ENCODE results near the gene ALS2CL. TPM values are rescaled to one million over a fixed set of nuclear protein-coding genes. Genes with fewer than 3 reads are reported as not detected.

Gene ALS2CL
- total RNA-seq, 1 donor from 2014 or later: 0.71 TPM

DNA sequence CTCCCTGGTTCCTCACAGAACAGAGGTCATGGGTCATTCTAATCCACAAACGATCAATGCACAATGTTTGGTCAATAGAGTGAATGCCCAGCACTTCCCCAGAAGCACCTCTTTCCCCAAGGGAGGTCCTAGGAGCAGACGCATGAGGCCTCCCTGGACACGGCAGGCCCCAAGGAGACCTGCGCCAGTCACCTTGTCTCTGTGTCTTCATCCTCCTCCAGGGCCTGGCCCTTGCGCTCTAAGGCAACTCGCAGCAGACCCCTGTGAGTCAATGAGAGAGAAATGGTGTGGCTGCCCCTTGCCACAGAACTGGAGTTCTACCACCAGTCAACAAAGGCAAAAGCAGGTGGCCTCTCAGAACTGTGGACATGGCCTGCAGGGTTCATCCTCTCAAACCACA is 18.1 kb downstream of the ALS2CL start:
- intact Hi-C loops (cut with micrococcal nuclease): no loop called here
- no peaks in the 10 kb centered on the region for H3K9me3 Mint-ChIP-seq
- no peak for DNase-seq (ENCODE audit: low spot score)
- no peak overlapping the region for H3K27ac Mint-ChIP-seq
- no peaks in the 10 kb centered on the region for H3K4me1 Mint-ChIP-seq (ENCODE audit: low read depth)
- H3K27me3 Mint-ChIP-seq (ENCODE audit: low read depth): no peaks in the 10 kb centered on the region
- H3K4me3 Mint-ChIP-seq (ENCODE audit: low read depth): no peak overlapping the region
- no peaks in the 10 kb centered on the region for H3K36me3 Mint-ChIP-seq (ENCODE audit: low read depth)

DNA sequence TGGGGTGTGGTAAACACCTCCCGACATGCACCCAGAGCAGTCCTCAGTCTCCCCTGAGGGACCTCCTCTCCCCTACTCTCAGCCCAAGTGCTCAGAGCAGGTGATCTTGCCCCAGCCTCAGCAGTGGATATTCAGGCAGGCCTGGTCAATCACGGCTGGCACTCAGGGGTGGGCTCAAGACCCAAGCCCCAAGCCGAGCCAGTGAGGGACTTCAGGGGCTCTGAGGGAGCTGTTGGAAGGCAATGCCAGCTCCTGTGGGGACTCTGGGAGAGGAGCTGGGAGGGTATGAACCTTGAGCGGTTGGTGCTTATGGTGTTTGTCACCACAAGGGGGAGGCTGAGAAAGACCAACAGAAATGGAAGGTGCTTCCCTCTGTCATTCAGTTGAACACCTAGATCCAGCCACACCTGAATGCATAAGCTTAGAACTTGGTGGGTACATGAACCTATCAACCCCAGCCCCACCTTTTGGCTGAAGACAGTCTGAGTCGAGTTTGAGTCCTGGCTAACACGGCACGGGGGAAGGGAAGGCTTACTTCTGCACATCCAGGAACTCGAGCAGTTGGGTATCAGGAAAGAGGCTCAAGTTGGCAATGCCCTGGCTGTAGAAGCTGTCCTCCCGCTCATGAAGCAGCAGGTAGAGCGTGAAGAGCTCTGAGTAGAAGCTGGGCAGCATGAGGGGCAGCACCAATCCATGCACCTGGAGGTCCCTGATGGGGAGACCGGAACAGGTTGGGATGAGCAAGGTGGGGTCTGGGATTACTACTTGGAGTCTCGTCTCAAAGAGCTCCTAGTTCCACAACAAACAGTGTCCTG is 19.2 kb downstream of the ALS2CL start:
- H3K9me3 Mint-ChIP-seq: no peaks in the 10 kb centered on the region
- H3K4me3 Mint-ChIP-seq (ENCODE audit: low read depth): no peak overlapping the region
- DNase-seq (ENCODE audit: low spot score): no peak
- H3K36me3 Mint-ChIP-seq (ENCODE audit: low read depth): no peaks in the 10 kb centered on the region
- no peaks in the 10 kb centered on the region for H3K4me1 Mint-ChIP-seq (ENCODE audit: low read depth)
- intact Hi-C loops (cut with micrococcal nuclease): no loop called here
- no peaks in the 10 kb centered on the region for H3K27me3 Mint-ChIP-seq (ENCODE audit: low read depth)
- H3K27ac Mint-ChIP-seq: no peak overlapping the region

DNA sequence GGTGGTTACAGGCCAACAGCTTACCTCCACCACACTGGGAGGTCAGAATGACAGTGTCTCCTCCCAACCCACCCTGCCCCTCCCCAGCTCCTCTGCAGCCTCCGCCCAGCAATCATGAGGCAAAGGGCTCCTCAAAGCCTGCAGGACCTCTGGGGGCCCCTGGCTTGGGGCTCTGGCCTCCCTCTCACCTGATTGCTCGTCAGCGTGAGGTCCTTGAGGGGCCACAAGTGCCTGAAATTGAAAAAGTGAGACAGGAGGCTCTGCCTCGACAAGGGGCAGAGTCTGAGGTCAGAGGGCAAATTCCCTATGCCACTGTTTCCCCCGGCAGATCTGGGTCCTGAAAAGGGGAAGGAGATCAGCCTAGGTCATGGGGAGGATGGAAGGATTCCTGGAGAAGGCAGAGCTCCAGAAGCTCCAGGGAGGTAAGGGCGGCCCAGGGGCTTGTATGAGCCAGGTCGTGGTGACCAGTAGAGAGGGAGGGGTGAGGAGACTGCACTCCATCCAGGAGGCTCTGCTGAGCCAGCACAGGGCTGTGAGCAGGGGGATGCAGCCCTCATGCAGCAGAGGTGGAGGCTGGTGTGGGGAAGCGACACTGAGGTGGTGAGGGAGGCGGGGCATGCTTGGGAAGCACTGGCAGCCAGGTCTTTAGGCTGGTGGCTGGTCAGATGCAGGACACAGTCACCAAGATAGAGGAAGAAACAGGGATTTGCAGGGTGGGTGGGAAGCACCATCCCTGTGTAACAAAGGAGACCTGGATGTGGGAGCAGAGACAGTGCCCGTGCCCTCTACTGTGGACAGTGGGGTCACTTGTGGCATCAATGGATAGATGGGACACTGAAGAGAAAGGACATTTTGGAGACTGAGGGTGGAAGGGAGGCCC is 20.1 kb downstream of the ALS2CL start:
- Mint-ChIP-seq H3K36me3 (ENCODE audit: low read depth) (no peaks in the 10 kb centered on the region), H3K4me1 (ENCODE audit: low read depth) (no peaks in the 10 kb centered on the region), H3K27me3 (ENCODE audit: low read depth) (no peaks in the 10 kb centered on the region), H3K9me3 (no peaks in the 10 kb centered on the region), H3K4me3 (ENCODE audit: low read depth) (no peak overlapping the region), H3K27ac (no peak overlapping the region)
- DNase-seq (ENCODE audit: low spot score): no peak
- intact Hi-C loops (cut with micrococcal nuclease): no loop called here

DNA sequence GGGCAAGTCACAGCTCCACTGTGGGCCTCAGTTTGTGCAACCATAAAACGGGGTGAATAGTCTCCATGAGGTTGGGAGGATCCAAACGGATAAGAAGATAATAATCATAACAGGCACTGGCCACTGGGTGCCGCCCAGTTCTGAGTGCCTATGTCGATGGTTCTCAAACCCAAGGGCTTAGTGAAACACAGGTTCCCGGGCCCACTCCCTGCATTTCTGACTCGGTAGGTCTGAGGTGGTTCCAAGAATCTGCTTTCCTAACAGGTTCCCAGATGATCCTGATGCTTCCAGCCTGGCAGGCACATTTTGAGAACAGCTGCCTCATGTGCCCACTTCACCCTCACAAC is 21.2 kb downstream of the ALS2CL start:
- Mint-ChIP-seq H3K9me3 (no peaks in the 10 kb centered on the region), H3K27me3 (ENCODE audit: low read depth) (no peaks in the 10 kb centered on the region), H3K4me3 (ENCODE audit: low read depth) (no peak overlapping the region), H3K4me1 (ENCODE audit: low read depth) (no peaks in the 10 kb centered on the region), H3K27ac (no peak overlapping the region), H3K36me3 (ENCODE audit: low read depth) (no peaks in the 10 kb centered on the region)
- intact Hi-C loops (cut with micrococcal nuclease): no loop called here
- no peak for DNase-seq (ENCODE audit: low spot score)

DNA sequence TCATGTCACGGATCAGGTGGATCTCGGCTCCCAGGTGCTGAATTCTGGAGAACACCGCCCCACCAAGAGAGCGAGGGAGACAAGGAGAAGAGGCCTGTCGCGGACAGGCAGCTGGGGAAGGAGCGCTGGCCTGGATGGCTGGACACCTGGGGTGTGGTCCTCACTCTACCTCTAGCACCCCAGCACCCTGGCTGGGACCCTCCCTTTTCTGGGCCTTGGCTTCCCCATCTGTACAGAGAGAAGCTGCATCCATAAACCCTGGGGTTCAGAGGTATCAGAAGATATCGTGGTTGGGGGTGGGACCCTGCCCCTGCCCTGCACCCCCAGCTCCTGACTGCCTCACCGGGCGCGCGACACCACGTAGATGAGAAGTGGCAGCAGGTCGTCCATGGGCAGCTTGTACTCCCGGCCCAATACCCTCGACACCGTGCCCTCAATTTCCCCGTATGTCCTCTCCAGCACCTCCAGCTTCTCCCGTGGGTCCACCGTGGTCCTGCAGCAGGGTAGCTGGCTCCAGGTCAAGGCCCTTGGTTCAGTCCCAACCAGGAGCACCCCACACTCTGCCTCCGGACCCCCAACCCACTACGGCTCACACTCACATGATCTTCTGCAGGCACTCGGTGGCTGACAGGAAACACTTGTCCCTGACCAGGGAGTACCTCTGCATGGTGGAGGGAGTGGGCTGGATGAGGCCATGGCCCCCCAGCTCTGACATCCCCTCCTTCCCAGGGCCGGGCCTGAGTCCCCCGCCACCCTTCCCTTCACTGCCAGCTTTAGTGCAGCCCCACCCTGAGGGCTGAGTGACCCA is 21.7 kb downstream of the ALS2CL start:
- Mint-ChIP-seq H3K27me3 (ENCODE audit: low read depth) (no peaks in the 10 kb centered on the region), H3K4me1 (ENCODE audit: low read depth) (no peaks in the 10 kb centered on the region), H3K9me3 (no peaks in the 10 kb centered on the region), H3K4me3 (ENCODE audit: low read depth) (no peak overlapping the region), H3K36me3 (ENCODE audit: low read depth) (no peaks in the 10 kb centered on the region), H3K27ac (no peak overlapping the region)
- no peak for DNase-seq (ENCODE audit: low spot score)
- intact Hi-C loops (cut with micrococcal nuclease): no loop called here

DNA sequence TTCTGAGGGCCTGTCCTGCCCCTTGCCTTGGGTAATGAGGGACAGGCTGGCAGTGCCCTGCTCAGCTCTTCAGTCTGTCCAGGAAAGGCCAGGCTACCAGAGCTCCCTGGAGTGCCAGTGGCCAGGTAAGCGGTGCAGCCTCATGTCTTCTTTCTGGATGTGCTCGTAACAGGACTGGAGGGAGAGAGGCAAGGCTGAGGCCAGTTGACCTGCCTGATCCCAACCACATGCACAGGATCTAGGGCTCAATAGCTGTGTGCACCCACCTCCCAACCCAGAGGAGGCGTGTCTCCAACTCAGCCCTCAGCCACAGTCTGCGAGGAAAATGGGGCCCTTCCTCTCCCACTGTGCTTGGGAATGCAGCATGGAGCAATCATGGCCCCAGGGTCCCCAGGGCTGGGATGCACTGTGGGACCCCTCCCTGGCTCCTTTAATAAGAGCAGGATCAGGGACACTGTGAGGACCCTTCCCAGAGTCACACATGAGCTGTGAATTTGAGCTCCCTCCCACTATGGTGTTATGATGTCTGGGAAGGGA is 22.5 kb downstream of the ALS2CL start:
- Mint-ChIP-seq H3K27ac (no peak overlapping the region), H3K36me3 (ENCODE audit: low read depth) (no peaks in the 10 kb centered on the region), H3K4me3 (ENCODE audit: low read depth) (no peak overlapping the region), H3K9me3 (no peaks in the 10 kb centered on the region), H3K4me1 (ENCODE audit: low read depth) (no peaks in the 10 kb centered on the region), H3K27me3 (ENCODE audit: low read depth) (no peaks in the 10 kb centered on the region)
- DNase-seq (ENCODE audit: low spot score): no peak
- intact Hi-C loops (cut with micrococcal nuclease): no loop called here

DNA sequence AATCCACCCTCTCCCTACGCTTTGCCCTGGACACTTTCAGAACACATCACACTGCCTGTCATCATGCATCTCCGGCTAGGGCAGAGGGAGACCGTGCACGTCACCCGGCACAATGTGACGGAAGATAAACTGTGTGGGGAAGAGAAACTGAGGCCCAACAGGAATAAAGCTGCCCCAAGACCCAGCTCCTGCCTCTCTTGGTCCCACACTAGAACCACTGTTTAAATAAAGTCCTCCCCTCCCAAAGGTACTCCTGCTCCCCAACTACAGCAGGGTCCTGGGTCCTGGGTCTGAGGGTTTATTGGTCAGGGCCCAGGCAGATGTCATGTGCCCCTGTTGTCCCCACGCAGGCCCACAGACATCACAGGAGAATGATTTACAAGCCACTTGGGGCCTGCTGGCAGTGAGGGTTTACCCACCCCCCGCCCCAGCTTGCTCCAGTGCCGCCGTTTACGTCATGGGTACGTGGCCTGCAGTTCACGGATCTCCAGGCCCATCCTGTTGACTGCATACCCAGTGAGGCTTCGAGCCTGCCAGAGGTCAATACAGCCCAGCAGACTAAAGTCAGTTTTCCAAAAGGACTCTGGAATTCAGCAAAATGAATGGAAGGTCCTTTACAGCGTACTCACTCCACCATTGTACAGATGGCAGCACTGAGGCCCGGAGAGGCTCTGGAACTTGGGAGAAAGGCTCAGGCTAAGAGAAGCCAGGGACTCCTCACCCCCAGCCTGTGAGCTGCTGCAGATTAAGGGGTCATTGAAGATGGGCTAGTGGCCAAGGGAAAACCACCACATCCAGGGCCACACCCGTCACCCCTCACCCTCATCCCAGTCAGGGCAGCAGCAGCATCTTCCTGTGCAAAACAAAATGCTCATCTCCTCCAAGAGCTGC is 23.2 kb downstream of the ALS2CL start:
- H3K27ac Mint-ChIP-seq: no peak overlapping the region
- H3K4me1 Mint-ChIP-seq (ENCODE audit: low read depth): no peaks in the 10 kb centered on the region
- no peaks in the 10 kb centered on the region for H3K27me3 Mint-ChIP-seq (ENCODE audit: low read depth)
- intact Hi-C loops (cut with micrococcal nuclease): no loop called here
- no peaks in the 10 kb centered on the region for H3K9me3 Mint-ChIP-seq
- no peaks in the 10 kb centered on the region for H3K36me3 Mint-ChIP-seq (ENCODE audit: low read depth)
- H3K4me3 Mint-ChIP-seq (ENCODE audit: low read depth): no peak overlapping the region
- DNase-seq (ENCODE audit: low spot score): no peak

DNA sequence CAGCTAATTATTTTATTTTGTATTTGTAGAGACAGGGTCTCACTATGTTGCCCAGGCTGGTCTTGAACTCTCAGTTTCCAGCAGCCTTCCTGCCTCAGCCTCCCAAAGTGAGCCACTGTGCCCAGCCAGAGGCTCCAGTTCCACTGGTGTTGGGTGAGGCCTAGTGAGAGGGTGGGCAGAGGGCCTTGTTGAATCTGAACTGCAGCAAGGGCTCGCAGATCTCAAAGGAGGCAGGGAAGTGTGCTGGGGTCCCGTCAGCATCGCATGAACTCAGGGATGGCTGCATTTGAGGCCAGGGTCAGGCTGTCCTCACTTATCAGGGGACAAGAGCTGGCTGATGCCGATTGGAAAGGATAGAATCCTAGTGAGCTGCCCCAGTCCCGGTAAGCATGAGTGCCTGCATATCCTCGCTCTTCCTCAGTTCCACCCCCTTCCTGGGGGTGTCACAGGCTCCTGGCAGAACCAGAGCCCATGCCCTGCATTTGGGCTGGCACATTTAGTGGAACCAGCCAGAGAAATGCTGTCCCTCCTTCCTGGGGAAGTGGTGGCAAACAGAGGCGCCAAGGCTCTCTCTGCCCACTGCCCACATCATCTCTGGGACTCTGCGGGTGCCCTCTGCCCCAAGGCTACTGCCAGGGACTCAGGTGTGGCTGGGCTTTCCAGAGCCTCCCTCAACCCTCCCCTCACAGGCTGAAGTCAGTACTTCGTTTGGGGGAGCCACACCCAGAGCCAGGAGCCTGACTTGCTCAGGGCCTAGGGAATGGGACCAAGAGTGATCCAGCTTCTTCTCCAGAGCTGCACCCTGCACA is 24.1 kb downstream of the ALS2CL start:
- H3K4me3 Mint-ChIP-seq (ENCODE audit: low read depth): no peak overlapping the region
- H3K4me1 Mint-ChIP-seq (ENCODE audit: low read depth): no peaks in the 10 kb centered on the region
- no peaks in the 10 kb centered on the region for H3K9me3 Mint-ChIP-seq
- H3K27me3 Mint-ChIP-seq (ENCODE audit: low read depth): no peaks in the 10 kb centered on the region
- H3K36me3 Mint-ChIP-seq (ENCODE audit: low read depth): no peaks in the 10 kb centered on the region
- intact Hi-C loops (cut with micrococcal nuclease): no loop called here
- DNase-seq (ENCODE audit: low spot score): no peak
- H3K27ac Mint-ChIP-seq: no peak overlapping the region

DNA sequence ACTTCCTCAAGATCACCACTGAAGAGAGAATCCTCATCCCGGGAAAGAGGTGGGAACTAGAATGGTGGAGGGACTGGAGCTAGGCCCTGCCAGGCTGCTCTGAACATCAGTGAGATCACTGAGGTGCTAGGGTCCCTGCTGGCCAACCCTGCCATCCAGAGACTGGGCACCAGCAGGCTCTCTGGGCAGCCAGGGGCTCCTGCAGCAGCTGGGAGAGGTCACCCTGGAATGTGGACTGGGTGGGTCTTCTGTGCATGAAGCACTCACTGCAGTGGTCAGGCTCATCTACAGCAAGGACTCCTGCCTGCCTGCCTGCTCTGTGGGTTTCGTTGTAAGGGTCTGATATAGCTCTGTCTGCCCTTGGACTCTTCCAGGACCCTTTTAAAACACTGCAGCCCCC is 24.9 kb downstream of the ALS2CL start:
- intact Hi-C loops (cut with micrococcal nuclease): no loop called here
- Mint-ChIP-seq H3K27me3 (ENCODE audit: low read depth) (no peaks in the 10 kb centered on the region), H3K4me3 (ENCODE audit: low read depth) (no peak overlapping the region), H3K36me3 (ENCODE audit: low read depth) (no peaks in the 10 kb centered on the region), H3K4me1 (ENCODE audit: low read depth) (no peaks in the 10 kb centered on the region), H3K9me3 (no peaks in the 10 kb centered on the region), H3K27ac (no peak overlapping the region)
- DNase-seq (ENCODE audit: low spot score): no peak

DNA sequence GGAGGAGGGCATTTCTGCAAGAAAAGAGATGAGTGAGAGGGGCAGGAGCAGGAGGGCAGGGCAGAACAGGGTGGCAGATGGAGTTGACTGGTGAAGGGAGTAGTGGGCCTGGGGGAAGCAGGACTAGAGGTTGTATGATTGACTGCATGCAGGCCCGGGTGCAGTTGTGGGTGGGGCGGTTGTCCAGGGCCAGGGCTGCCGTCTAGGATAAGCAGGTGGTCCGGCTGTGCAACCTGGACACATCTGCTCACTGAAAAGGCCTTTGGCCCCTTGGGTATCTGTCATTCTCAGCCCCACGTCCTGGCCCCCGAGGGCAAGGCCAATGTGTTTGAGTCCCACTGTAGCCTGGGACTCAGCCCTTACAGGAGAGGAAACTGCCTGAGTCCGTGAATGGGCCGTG is 25.4 kb downstream of the ALS2CL start:
- no peaks in the 10 kb centered on the region for H3K9me3 Mint-ChIP-seq
- intact Hi-C loops (cut with micrococcal nuclease): no loop called here
- no peak overlapping the region for H3K4me3 Mint-ChIP-seq (ENCODE audit: low read depth)
- no peaks in the 10 kb centered on the region for H3K27me3 Mint-ChIP-seq (ENCODE audit: low read depth)
- H3K4me1 Mint-ChIP-seq (ENCODE audit: low read depth): no peaks in the 10 kb centered on the region
- no peak for DNase-seq (ENCODE audit: low spot score)
- H3K36me3 Mint-ChIP-seq (ENCODE audit: low read depth): no peaks in the 10 kb centered on the region
- H3K27ac Mint-ChIP-seq: no peak overlapping the region

DNA sequence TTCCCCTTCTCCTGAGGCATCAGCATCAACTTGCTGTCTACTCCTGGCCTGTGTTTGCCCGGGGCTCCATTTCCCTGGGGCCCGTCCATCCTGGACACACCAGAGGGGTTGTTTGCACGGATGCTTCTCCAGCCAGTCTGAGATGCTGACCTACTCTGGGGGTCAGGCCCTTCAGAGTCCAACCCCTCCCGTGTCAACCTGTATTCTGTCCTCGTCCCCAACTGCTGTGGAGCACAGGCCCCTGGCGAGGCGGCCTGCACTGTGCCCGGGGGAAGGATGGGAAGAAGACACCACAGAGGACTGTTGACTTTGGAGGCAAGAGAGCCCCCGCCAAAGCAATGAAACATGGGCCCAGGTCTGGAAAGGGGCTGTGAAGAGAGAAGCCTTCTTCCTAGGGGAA is 25.8 kb downstream of the ALS2CL start:
- no peak for DNase-seq (ENCODE audit: low spot score)
- no peaks in the 10 kb centered on the region for H3K27me3 Mint-ChIP-seq (ENCODE audit: low read depth)
- H3K9me3 Mint-ChIP-seq: no peaks in the 10 kb centered on the region
- intact Hi-C loops (cut with micrococcal nuclease): no loop called here
- no peaks in the 10 kb centered on the region for H3K4me1 Mint-ChIP-seq (ENCODE audit: low read depth)
- no peaks in the 10 kb centered on the region for H3K36me3 Mint-ChIP-seq (ENCODE audit: low read depth)
- H3K27ac Mint-ChIP-seq: no peak overlapping the region
- no peak overlapping the region for H3K4me3 Mint-ChIP-seq (ENCODE audit: low read depth)

Measured in activated T-helper 2 cell treated with anti-CD3 and anti-CD28 coated beads, Interferon-gamma antibody, Interleukin-2, Interleukin-4, amounts not matched to agents 10 μg/mL and 5 μg/mL and 100 μg/mL, durations not matched to agents 14 hours and 24 hours and 36 hours (primary cell).